GM18909 (cell line): ENCODE data around the gene ADGRA1.
"Not testable (repeated sequence)": the region's sequence is repeated elsewhere in the genome, so short reads cannot be mapped to it uniquely, and the experiment has no call there.

Experiments
- ATAC-seq: cut with Tn5 transposase; IDR thresholded peaks from one replicate; pipeline ENCODE4 v1.9.1; 2021; ENCODE audit warnings: mild to moderate bottlenecking; ENCODE audit not compliant: unreplicated experiment, poor library complexity

The ADGRA1 gene

DNA sequence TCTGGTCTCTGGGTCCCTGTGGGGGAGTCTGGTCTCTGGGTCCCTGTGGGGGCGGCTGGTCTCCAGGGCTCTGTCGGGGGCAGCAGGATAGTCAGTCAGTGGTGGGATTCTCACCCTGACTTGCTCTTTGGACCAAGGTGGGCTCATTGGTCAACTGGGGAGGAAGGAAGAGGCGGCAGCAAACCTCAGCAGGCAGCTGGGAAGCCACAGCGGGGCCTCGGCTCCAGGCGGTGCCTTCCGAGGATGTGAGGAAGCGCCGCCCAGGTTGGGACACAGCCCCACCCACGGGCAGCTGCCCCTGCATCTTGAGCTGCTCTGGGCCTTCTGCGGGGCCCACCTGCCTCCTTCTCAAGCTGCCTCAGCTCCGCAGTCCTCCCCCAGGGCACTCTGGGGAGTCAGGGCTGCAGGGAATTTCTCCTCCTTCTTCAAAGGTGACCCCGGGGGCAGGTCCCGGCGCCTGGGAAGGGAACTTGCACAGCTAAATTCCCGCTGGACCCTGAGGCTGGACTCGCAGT is 51.9 kb downstream of the ADGRA1 start:
- no peak for ATAC-seq

DNA sequence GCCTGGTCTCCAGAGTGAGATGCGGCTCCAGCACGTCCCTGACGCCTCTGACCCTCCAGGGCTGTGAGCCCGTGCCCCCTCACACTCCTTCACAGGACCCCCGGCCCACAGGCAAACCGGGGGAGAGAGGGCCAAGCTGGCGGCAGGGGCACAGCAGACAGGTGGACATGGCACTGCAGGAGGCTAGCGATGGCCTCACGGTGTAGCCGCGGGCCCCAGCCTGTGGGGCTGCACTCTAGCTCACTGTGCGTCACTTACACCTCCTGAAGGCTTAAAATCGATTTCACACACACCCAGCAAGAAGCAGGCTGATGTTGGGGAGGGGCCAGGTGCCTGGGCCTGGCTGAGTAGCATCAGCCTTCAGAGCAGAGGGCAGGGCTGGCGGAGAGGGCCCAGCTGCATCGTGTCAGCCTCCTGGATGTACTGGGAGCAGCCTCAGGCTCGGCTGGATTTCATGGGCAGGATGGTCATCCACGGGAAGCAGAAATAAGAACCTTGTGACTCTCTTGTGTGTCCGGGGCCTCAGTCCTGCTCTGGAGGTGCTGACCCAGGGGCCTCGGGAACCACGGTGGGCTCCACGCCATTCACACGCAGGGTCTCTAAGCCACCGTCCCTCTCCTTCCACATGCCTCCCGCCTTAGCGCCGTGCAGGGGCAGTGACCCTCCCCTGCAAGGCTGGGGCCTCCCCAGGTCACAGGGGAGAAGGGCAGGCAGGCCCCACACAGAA is 52.9 kb downstream of the ADGRA1 start:
- no peak for ATAC-seq

DNA sequence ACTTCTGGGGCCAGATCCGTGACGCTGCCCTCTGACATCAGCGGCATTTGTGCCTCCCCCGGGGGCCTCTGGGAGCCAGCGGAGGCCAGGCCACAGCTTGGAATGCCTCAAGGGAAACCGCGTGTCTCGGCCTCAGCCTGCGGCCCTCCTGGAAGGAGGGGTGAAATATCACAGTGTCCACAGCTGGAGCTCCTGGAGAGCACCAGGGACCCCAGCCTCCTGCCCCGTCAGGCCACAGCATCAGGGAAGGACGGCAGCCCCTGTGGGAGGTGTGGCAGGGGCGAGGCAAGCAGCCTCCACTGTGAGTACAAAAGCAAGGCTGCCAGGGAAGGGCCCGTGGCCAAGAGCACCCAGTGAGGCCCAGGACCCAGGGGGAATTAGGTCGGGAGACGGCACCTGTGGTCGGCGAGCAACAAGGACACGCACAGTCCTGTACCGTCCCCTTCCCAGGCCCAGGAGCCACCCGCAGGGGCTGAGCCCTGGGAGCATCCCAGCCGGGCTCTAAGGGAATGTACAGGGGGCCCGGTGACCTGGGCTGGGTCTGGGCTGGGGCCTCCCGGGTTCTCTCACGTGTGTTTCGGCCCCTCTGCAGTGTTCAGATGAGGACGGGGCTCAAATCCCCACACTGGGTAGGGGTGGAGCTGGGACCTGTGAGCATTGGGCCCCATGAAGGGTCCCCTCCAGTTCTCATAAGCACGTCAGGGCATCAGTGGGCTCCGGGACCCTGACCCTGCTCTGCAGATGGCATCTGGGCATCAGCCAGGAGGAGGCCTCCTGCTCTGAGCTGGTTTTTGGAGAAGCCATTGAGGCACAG is 53.6 kb downstream of the ADGRA1 start:
- no peak for ATAC-seq

DNA sequence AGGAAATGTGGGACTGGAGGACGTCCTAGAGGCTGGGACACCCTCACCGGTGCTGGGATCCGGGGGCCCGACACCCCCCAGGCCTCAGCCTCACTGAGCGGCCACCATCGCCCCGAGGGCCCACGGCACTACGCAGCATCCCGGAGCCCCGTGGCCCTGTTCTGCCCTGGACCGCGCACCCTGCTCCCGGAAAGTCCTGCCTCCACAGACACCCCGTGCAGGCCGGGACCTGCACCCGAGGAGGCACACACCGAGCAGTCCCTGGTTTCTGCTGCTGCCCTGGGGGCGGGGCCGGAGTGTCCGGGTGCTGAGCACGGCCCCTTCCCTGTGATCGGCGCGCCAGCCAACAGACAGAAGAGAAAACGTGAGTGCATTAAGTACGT is 54.2 kb downstream of the ADGRA1 start:
- ATAC-seq: no peak

DNA sequence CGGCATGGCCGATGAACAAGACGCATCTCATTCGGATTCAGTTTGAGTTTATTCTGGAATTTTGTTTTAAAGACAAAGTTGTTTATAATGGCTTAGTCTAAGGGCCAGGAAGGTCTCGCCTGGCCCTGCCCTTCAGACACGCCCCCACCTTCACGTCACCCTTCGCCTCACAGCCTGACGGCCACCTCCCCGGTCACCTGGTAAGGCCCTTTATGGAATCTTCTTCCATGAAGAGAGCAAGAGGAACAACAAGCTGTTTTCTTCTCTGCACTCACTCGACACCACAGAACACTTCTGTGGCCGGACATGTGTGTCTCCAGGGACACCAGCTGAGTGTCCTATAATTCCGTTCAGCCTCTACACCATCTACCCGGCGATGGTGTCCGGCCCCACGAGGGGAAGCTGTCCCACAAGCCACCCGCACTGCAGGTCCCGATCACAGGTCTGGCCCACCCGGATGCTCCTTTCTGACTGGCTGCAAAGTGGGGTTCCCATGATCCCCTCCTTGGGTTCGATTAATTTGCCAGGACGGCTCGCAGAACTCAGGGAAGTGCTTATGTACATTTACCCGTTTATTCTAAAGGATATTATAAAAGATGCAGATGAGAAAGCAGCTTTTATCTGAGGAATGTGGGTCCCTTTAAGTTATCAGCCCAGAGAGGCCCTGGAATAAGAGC is 54.9 kb downstream of the ADGRA1 start:
- ATAC-seq: no peak

DNA sequence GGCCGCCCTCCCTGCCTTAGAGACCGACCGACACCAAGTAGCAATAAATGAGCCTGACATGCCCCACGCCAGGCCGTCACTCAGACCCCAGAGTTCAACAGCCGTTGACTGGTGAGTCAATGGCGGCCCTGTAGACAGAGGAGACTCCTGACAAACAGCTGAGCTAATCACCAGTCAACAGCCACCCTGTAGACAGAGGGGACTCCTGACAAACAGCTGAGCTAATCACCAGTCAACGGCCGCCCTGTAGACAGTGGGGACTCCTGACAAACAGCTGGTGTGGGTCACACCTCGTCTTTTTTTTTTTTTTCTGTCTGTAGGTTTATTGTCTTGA is 55.4 kb downstream of the ADGRA1 start:
- ATAC-seq: no peak

DNA sequence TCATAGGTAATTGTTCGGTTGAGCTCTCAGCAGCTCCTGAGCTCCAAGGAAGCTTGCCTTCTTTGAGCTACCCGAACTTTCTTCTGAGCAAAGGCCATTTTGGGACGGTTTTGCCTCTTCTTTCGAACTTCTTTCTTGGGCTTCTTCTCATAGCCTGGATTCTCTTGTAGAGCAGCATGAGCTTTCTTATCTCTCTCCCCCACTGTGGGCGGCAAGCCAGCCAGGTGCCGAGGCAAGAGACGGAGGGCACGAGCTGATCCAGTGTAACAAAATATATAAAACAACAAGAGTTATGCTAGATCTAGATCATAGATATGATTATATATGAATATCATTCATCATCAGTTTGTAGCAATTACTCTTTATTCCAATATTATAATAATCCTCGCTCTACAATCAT is 55.8 kb downstream of the ADGRA1 start:
- ATAC-seq: no peak

DNA sequence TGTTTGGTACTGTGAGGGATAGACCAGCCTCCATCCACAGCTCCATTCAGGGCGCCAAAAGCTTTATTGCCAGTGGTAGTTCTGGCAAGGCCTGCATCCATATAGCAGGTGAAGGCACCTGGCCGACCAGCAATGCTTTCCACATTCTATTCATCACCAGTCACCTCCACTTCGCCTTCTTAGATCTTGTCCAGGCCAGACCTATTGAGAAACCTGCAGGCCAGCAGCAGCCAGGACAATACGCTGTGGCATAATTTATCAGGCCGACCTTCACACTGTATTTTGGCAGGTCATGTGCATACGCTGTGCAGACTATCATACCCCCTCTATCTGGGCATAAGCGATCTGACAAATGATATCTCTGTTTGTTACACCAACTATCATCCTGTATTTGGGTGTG is 57.0 kb downstream of the ADGRA1 start:
- ATAC-seq: no peak

DNA sequence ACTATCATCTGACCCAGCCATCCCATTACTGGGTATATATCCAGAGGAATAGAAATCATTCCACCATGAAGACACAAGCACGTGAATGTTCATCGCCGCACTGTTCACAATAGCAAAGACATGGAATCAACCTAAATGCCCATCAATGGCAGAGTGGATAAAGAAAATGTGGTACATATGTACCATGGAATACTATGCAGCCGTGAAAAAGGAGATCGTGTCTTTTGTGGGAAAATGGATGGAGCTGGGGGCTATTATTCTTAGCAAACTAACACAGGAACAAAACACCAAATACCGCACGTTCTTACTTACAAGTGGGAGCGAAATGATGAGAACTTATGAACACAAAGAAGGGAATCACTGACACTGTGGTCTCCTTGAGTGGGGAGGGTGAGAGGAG is 62.5 kb downstream of the ADGRA1 start:
- no peak for ATAC-seq

DNA sequence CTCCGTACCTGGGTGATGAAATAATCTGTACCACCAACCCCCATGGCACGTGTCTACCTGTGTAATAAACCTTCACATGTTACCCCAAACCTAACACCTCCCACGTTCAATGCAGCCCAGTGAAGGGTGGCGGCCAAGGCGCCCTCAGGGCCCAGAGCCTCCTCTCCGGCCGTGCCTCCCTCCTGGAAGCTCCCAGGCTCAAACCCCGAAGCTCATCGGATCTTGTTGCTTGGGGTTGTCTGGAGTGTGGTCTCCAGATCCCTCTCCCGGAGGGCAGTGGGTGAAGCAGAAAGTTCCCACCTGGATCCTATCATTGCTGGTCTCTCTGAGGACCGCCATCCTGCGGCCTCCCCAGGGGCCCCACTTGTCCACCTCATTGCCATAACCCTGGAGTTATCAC is 62.9 kb downstream of the ADGRA1 start:
- ATAC-seq: no peak

DNA sequence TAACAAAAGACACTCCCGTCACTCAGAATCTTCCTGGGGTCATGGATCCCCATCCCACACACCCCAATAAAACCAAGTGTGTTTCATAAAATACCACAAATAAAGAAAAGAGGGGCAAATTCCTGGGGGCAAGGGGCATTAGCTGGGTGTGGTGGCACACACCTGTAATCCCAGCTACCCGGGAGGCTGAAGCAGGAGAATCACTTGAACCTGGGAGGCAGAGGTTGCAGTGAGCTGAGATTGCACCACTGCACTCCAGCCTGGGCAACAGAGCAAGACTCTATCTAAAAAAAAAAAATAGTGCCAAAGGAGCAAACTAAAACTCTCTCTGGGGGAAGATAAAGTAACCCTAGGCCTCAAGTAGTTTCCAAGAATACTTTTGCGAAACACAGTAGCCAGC is 63.3 kb downstream of the ADGRA1 start:
- not testable (repeated sequence) for ATAC-seq

DNA sequence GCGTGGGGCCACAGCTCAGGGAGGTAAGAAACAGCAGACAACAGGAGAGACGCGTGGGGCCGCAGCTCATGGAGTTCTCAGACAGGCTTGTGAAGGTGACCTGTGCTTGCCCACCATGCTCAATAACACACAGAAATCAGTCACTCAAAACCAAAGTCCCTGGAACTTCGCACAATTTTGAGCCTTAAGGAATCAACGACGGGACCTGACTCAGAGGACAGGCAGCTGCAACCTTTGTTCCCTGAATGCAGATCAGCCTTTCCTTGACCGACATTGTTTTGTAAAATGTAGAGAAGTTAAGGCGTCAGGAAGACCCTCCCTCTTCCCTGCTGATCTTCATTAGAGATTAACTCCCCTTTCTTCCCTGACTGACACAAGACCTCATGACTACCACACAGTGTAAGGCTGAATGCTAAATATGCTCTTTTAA is 63.8 kb downstream of the ADGRA1 start:
- no peak for ATAC-seq

DNA sequence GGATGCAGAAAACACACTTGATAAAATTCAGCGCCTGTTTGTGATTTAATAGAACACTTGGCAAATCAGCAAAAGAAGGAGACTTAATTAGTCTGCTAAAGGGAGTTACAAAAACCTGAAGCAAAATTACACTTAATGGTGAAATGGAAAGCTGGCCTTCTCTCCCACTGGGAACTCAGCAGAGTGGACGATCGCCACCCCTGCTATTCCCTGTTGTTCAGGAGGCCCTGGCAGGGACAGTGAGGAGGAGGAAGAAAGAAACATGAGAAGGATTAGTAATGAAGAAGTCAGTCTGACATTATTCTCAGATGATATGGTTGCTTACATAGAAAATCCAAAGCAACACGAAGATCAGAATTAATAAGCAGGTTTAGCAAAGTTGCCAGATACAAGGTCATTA is 66.7 kb downstream of the ADGRA1 start:
- no peak for ATAC-seq

DNA sequence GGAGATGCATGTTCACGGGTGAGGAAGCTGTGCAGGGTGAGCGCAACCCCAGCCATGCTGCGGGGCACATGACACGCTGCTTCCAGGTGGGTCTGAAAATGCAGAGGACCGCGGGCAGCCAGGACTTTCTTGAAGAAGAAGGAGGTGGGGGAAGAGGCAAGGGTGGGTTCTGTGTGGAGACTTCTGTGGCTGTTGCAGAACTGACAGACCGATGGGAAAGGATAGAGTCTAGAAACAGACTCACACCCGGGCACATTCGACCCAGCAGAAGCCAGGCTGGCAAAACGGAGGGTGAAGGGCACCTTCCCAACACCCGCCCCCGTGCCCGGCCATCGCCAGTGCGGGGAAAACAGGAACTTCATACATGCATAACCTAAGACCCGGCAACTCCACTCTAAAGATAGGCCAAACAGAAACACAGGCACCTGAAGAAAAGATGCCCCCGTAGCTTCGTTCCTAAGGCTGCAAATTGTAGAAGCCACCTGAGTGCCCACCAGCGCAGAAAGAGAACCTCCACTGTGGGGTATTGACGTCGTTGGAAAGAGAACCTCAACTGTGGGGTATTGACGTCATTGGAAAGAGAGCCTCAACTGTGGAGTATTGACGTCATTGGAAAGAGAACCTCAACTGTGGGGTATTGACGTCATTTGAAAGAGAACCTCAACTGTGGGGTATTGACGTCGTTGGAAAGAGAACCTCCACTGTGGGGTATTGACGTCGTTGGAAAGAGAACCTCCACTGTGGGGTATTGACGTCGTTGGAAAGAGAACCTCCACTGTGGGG is 67.5 kb downstream of the ADGRA1 start:
- no peak for ATAC-seq

DNA sequence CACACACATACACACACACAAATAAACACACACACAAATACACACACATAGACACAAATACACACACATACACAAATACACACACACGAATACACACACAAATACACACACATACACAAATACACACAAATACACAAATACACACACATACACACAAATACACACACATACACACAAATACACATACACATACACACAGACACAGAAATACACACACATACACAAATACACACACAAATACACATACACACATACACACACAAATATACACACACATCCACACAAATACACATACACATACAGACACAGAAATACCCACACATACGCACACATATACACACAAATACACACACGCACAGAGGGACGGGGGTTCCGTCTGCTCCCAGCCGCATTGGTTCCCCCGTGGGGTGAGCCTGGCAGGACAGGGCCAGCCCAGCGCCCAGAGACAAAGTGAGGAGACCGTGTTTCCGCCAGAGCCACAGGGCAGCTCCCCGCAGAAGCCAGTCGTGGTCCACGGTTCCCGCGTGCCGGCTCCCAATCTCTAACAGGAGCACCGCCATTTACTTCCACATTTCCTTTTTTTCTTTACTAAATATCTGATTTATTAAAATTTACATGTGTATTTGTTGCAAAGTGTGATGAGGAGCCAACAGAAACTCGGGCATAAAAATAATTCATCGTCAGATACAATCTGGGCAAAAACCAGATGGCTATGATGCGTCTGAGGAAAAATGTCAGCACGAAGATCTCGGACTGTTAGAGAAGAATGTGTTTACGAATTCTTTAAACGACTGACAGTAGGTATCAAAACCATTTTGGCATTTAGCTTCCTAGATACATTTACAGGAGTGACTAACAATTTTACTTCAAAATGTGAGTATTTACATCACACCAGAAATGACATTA is 69.2 kb downstream of the ADGRA1 start:
- no peak for ATAC-seq

DNA sequence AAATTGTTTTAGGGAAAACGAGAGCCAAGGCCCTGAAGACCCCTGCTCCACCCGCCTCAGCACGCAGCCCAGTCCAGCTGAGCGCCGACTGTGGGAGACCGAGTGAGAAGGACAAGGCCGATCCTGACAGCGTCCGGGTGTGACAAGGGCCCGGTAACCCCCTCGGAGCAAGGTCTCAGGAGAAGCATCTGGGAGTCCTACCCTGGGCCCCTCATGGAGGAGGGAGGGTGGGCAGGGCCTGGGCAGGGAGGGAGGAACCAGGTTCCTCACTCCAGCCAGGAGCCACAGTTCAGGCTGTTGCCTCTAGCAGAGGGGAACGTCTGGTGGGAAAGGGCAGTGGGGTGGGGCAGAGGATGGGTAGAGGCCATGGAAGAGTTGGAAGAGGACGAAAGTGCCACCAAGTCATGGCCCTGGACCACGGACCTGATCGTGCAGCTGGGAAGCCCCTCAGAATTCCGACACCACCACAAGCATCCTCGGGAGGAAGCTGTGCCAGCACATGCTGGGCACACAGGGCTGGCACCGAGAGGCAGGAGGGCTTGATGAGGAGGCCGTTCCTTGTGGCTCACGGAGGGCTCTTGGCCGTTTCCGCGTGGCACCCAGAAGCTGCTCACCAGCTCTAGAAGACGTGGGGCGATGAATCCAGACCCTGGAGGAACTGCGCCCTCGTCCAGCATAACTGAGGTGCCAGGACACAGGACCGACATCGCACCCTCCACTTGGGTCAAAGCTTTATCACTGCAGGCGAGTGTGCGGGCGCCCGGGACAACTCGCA is 70.1 kb downstream of the ADGRA1 start:
- ATAC-seq: no peak

DNA sequence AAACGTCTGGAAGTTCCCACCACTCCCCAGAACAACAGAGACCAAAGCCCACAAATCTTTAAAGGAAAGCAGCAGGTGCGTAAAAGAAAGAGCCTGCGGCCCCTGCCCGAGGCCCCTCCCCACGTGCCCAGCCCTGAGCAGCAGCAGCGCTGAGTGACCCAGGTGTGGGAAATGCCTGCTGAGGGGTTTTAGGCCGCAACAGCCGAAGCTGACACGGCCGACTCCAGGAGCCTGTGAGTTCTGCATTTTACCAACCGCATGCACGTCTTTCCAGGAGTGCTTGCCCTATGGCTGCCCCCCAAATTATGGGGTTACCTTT is 70.7 kb downstream of the ADGRA1 start:
- ATAC-seq: no peak

DNA sequence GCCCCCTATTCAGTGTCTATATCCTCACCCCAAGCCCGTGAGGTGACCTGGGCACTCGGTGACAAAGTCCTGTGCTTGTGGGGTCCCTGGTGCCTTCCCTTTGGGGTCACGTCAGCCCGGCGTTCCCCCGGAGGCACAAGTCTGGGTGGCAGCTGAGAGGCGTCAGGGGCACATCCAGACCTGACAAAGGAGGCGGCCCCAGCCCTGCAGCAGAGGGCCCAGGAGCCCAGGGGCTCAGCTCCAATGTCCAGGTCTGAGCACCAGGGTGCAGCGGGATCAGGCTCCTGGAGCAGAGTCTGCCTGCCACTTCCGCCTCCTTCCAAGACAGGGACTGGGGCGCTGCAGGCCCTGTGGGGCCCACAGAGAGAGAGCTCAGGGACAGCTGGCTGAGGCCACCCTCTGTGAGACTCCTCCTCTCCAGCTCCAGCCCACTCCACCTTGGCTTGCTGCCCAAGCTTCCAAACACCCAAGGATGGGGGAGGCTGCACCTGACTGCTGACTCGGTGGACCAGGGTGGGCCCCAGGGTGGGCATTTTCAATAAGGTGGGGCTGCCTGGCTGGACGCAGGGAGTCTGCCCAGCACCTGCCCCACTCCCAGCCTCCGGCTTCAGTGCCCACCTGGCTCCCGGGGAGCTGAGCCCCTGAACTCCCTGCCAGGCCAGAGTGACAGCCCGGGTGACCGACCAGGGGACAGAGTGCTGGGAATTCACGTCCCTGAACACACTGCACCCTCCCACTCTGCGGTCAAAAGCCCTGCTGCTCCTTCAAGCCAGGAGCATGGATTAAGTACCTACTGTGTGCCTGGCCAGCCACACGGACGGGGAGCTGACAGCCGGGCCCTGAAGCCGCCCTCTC is 71.3 kb downstream of the ADGRA1 start:
- no peak for ATAC-seq
